ENCODE measurements around the gene EPX.
"Not testable (repeated sequence)": the region's sequence is repeated elsewhere in the genome, so short reads cannot be mapped to it uniquely, and the experiment has no call there.

The EPX gene, protein sequence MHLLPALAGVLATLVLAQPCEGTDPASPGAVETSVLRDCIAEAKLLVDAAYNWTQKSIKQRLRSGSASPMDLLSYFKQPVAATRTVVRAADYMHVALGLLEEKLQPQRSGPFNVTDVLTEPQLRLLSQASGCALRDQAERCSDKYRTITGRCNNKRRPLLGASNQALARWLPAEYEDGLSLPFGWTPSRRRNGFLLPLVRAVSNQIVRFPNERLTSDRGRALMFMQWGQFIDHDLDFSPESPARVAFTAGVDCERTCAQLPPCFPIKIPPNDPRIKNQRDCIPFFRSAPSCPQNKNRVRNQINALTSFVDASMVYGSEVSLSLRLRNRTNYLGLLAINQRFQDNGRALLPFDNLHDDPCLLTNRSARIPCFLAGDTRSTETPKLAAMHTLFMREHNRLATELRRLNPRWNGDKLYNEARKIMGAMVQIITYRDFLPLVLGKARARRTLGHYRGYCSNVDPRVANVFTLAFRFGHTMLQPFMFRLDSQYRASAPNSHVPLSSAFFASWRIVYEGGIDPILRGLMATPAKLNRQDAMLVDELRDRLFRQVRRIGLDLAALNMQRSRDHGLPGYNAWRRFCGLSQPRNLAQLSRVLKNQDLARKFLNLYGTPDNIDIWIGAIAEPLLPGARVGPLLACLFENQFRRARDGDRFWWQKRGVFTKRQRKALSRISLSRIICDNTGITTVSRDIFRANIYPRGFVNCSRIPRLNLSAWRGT

DNA sequence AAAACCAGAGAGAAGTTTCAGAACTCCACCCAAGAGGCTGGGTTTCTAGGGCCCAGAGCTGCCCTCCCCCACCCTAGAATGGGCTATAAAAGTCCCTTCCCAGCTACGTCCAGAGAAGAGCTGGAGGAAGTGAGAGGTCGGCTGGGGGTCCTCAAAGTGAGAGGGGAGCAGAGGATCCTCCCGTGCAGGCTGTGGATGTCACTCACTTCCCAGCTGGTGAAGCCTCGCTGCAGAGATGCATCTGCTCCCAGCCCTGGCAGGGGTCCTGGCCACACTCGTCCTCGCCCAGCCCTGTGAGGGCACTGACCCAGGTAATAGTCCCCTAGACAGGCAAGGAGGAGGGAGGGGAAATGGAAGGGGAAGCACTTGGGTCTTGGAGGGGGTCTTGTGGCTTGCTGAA, at the start of gene EPX:
TSS of gene EPX (plus strand) at position 115 of the 400 bp plus-strand sequence. CDS start at position 236, 121 bp downstream.
- DNase-seq = peak; percentile 50

DNA sequence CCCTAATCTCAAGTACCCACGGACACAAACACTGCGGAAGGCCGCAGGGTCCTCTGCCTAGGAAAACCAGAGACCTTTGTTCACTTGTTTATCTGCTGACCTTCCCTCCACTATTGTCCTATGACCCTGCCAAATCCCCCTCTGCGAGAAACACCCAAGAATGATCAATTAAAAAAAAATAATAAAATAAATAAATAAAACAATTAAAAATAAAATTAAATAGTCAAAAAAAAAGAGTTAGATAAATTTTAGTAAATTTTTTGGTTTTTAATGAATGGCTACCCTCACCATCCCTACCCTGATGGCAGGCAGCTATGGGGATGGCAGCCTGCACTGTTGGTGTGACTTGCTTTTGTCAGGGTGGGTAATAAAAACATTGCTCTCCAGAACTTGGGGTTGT, 49.2 kb upstream of the EPX start:
- DNase-seq = not testable (repeated sequence)

DNA sequence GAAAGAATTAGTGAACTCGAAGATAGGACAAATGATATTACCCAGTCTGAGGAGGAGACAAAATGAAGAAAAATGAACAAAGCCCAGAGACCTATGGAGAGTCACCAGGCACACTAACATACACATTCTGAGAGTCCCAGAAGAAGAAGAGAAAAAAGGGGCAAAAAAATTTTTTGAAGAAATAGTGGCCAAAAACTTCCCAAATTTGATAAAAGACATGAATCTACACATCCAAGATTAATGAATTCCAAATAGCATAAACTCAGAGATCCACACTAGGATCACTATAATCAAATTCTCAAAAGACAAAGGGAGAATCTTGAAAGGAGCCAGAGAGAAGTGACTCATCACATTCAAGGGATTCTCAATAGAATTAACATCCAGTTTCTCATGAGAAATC, 47.7 kb upstream of the EPX start:
- DNase-seq = no peak

DNA sequence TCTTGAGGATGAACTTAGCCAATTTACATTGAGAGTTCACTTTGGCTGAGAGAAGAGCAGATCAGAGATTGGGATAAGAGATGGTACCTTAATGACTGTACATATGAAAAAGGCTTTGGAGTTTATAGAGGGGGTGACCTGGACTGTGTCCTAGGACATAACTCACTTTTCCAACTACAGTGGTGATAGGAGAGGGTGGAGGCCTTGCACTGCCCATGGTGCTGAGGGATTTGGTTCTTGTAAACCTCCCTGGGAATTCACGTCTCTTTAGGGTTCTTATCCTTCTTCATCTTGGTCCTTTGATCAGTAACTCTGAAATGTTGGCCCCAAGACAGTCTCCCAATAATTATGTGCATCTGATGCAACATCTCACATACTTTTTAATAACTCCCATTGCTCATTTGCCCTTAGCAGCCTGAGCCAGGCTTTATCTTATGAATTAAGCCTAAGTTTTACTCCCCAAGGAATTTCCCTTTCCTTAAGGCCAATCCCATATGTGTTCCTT, 44.5 kb upstream of the EPX start, which contains the start of gene OR4D1:
TSS of gene OR4D1 (plus strand) at position 455 of the 505 bp plus-strand sequence. CDS start 6,770 bp downstream, outside the sequence.
- no peak for DNase-seq

DNA sequence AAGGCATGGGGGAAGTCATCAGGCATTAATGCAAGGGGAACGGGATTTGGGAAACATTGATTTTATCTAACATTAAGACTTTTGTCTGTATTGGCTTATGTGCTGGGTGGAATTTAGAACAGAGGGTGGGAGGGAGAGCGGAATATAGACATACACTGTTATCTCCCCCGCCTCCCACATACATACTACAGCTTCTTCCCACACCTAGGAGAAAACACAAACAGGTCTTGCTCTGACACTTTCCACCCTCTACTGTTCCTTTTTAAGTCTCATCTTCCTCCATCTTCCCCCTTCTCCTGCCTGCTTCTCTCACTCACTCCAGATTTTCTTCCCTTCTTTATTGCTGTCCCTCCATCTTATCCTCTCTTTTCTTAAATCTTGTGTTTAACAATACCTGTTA, 43.9 kb upstream of the EPX start:
- DNase-seq = no peak

DNA sequence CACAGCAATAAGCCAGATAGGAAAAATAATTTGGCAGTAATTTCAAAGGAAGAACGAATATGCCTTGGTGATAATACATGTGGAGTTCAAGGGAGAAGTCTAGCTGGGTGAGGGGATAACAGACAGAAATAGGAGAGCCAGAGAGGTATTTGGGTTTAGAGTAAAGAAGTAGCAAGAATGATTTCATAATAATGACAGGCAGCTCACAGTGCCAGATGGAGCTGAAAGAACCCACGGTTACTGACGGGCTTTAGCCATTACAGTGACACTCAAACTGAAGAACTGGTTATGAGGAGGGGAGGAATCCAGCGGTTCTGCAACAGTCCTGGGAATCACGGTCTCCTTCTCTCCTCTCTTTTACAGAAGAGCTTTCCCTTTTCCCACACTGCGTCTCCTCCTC, 42.1 kb upstream of the EPX start:
- DNase-seq = no peak

DNA sequence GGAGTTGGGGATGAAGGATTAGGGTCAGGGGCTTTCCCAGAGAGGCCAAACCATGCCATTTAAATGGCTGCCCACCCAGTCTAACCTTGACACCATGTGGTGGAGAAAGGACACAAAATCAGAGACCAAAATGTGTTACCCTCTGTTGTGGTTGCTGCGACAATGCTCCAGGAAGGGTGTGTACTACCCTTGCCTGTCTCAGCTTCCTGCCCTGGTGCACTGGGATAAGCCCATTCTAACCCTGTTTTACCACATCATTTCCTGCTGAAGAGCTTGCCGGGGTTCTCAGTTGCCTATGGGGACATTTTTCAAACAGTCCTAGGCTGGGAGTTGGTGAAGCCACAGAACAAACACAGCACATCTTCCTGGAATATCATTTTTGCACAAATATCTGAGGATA, 39.5 kb upstream of the EPX start:
- no peak for DNase-seq

DNA sequence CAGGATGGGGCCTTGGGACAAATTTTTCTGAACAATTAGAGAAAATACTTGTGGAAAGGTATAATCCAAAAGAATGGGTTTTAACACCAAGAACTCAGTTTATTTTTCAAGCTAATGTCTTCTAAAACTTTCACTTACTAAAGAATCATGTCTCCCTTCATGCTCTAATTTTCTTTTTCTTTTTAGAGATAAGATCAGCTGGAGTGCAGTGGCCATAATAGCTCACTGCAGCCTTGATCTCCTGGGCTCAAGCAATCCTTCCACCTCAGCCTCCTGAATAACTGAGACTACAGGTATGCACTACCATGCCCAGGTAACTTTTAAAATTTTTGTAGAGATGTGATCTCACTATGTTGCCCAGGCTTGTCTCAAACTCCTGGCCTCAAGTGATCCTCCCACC, 38.9 kb upstream of the EPX start:
- DNase-seq = no peak

DNA sequence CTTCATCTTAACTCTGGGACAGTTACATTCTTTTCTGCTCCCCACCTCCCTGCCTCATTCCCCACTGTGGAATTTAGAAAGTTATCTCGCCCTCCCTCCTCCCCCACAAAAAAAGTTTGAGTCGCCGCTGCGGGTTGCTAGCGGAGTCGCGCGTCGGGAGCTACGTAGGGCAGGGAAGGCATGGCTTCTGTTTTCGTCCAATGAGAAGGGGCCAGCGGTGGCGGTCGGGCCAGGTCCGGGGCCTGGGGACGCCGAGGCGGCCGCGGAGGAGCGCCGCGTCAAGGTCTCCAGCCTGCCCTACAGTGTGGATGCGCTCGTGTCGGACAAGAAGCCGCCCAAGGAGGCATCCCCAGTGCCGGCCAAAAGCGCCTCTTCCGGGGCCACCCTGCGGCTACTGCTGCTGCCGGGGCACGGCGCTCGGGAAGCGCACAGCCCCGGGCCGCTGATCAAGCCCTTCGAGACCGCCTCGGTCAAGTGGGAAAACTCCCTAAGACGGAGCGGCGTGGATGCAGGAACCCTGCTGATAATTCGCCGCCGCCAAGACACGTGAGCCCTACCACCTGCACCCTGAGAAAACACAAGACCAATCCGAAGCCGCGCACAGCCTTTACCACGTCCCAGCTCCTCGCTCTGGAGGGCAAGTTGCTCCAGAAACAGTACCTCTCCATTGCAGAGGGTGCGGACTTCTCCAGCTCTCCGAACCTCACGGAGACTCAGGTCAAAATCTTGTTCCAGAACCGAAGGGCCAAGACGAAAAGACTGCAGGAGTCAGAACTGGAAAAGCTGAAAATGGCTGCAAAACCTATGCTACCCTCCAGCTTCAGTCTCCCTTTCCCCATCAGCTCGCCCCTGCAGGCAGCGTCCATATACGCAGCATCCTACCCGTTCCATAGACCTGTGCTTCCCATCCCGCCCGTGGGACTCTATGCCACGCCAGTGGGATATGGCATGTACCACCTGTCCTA, 35.4 kb upstream of the EPX start:
- DNase-seq = peak; percentile 87

DNA sequence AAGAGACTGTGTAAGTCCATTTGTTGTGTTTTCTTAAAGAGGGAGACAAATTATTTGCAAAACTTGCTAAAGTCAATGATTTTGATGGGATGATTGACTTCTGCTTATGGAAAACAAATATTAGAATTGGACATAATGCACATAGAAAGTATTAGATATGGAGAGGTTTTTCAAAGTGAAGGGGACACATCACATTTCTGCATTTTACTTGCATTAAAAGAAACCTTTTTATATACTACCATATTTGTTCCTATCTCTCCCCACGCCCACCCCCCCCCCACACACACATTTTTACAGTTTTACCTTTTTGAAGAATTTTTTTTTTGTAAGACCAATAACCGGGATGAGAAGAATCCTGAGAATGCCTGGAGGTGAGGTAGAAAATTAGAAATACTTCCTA, 34.3 kb upstream of the EPX start:
- DNase-seq = no peak

DNA sequence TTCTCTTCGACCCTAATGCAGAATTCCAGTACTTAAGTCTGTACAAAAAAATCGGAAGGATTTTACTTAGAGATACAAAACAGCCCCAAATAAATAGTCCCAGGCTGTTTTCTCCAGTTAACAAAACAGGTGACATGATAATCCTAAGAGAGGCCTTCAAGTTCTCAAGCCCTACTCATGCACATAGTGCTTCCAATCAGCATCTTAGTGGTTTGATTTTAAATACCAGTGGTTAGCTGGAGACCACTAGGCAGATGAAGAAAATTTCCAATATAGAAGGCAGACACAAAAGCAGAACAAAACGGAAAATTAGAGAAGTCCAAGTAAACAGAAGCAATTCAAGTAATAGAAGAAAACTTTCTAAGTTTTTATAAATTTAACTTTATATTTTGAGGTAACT, 31.0 kb upstream of the EPX start:
- DNase-seq = no peak

DNA sequence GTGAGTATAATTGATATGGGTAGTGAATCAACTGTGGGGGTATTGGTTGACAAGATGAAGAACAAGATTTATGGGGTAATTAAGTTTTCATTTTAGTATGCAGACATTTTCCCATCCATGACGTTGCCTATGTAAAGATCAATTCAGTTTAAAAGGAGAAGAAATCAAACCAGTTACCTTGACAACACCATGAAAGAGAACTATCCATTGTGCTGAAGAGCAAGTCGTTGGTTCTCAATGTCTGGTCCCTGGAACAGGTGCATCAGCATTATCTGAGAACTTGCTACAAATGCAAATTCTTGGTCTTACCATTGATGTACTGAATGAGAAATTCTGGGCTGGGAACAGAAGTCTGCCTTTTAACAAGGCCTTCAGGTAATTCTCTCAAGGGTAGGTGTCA, 26.5 kb upstream of the EPX start:
- DNase-seq = peak; percentile 36

DNA sequence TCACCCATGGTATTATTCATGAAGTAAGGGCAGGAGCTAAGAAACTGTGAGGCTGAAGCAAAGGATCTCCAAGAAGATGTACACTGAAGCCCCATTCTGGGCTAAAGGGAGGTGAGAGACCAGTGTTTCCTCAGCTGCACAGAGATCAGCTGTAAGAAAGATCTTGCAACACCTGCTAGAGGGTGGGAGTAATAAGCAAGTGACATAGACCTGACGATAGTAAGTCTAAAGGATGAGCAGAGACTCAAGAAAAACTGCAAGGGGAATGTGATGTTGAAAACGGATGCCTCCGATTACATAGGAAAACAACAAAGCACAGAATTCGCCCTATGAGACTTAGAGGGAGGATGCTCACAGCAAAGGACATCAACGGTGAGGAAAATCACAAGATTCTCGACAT, 25.8 kb upstream of the EPX start, which contains the start of gene OR4D2:
TSS of gene OR4D2 (plus strand) at position 301 of the 400 bp plus-strand sequence. CDS start 2,674 bp downstream, outside the sequence.
- peak; percentile 29 for DNase-seq

DNA sequence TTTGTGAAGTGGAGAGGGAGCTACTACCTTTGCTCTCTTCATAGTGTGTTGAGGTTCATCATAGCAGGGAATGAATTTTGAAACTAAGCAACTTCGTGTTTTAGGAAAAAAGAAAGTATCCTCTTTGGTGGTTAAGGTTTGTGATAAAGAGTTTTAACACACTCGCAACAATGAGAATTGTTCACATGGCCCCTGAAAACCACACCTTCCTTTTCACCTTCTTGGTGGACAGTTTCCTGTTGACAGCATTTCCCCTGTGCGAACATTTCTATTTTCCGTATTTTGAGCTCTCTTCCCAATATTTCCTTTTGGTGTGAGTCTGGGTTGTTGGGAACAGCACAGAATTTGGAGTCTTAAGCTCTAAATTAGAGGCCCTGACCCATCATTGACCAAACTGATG, 21.9 kb upstream of the EPX start:
- DNase-seq = no peak

DNA sequence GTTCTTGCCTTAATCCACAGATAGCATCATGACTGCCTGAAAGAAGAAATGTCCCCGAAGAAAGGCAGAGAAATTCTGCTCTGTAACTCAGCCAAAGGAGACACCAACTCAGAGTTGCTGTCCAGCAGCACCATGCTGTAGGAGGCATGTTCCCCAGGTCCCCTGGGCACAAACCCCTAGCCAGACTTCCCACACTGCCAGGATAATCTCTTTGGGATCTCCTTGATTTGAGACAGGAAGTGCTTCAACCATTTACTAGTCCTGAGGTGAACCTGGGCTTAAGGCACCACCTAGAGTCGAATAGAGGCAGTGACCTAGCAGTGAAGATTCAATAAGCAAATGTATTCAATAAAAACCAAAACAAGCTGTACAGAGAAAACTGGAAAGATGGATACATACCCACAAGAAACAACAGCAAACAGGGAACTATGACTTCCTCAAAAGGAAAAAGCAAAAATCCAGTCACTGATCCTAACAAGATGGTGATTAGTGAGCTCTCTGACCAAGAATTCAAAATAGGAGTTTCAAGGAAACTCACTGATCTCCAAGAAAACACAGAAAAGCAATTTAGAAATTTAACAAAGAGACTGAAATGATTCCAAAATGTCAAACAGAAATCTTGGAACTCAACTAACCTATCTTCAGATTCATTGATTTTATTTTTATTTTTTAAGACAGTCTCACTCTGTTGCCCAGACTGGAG, 20.0 kb upstream of the EPX start:
- DNase-seq = peak; percentile 83

DNA sequence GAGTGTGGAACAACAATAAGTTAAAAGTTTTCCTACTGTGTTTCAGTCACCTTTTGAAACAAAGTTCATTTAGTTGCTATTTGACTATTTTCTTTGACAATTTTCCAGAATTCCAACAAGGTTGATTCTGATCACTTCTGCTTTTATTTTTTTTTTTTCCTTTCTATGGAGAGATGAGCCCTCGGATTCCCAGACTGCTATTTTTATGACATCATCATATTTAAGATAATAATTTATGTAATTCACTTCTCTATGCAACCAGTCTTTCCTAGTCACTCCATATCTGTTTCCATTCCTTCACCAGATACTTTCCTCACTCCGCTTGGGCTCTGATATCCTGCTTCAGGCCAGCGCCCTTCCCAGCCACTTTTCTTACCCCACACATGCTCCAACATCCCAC, 17.7 kb upstream of the EPX start:
- no peak for DNase-seq

DNA sequence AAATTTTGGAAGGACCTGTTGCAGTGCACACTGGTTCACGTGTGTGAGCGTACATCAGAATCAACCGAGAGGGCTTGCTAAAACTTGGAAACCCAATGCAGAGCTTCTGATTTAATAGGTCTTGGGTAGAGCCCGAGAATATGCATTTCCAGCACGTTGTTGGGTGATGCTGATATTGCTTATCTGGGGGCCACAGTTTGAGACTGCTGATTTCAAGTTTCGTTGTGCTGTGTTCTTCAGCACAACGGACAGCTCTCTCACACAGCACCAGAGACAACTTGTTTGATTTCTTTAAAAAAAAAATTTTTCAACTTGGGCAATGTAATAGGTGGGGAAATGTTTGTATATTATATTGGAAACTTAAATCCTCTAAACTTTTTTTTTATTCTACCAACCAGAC, 16.3 kb upstream of the EPX start:
- DNase-seq = no peak

DNA sequence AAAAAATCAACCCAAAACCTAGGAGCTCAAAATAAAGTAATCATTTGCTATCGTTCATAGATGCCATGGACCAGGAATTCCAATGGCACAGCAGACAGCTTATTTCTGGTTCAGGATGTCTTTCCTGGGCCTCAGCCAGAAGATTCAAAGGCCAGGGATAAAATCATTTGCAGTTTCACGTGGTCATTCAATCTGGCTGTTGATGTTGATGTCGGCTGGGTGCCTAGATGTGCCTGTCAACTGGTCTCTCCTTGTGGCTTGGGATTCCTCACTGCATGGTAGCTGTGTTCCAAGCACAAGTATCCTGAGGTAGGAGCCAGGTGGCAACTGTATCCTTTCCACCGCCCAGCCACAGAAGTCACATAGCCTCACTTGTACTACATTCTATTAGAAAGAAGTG, 10.7 kb upstream of the EPX start:
- DNase-seq = no peak

DNA sequence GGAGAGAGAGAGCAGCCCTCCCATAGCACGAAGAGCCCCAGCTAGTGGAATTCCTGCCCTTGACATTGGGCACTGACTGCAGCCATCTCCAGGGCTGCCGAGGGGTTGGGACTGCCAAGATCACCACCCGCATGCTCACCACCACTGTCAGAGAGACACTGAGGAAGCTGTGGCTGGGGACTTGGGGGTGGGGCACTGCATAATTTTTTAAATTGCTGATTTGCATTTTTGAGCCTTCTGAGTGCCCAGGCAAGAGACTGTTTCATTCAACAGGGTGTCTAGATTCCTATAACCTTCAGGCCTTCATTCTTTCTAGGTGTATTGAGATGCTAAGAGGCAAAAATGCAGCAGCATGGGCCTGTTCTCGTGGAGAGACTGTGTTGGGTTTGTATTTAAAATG, 9.0 kb upstream of the EPX start:
- peak; percentile 7 for DNase-seq

DNA sequence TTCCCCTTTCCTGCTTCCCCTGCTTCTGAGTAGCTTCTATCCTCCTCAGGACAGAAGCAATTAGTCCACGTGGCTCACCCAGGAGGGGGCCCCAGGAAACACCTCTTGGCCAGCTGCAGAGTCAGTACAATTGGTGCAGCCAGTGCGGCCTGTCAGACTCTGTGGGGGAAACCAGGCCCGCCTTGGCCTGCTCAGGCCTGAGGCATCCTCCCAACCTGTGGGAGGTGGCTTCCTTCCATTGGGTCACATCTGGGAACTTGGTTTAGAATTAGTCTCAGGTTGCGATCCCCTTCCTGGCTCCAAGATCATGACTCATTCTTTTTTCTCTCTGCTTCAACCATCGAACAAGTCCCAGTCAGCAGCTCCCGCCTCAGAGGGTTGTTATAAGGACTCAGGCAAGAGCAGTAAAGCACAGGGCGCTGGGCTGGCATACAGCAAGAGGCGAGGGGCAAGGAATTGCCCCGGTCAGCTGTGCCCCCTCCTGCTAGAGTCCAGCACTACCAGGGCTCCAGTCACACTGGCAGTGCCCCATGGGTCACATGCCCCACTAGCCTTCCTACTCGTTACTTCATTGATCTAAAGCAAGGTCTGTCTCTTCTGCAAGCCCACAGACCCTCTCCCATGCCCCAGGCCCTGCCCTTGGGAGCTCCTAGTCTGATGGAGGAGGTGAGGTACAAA, 8.1 kb upstream of the EPX start:
- DNase-seq = peak; percentile 97

DNA sequence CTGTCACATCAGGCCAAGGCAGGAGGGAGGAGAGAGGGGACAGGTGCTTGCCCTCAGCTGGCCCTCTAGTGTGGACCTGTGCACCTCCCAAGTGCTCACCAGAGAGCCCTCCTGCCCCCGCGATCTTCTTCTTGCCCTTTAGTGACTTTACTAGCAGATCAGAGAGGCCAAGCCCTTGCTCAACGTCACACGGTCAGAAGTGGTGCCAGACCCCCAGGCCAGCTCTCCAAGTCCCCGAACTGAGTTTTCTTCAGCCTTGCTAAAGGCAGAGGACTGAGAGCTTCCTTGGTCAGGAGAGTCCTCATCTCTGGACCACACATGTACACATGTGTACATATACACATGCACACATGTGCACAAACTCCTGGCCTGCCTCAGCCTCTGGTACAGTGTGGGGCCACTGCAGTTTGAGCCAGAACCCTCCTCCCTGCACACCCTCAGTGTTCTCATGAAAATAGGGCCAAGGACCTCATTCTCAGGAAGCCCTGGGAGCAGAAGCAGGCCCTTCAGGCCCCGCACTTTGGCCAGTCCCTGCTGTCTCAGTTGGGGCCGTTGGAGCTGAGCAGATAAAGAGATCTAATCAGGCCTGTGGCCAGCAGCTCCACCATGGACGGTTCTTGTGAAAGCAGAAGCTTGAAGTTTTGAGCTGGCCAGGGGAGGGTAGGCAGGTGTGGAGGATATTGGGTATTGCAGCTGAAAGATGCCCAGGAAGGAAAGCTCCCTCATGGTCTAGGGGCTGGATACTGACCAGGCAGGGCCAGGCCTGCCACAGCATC, 7.4 kb upstream of the EPX start:
- DNase-seq = peak; percentile 54

All from islet precursor cell (in vitro differentiated cells).